GM18517 (cell line): Measurements from ENCODE around the gene PTX3.

ENCODE experiments used
- ATAC-seq: cut with Tn5 transposase; IDR thresholded peaks from one replicate; pipeline ENCODE4 v1.9.1; 2021; ENCODE audit warnings: mild to moderate bottlenecking, moderate library complexity; ENCODE audit not compliant: unreplicated experiment

Gene PTX3

DNA sequence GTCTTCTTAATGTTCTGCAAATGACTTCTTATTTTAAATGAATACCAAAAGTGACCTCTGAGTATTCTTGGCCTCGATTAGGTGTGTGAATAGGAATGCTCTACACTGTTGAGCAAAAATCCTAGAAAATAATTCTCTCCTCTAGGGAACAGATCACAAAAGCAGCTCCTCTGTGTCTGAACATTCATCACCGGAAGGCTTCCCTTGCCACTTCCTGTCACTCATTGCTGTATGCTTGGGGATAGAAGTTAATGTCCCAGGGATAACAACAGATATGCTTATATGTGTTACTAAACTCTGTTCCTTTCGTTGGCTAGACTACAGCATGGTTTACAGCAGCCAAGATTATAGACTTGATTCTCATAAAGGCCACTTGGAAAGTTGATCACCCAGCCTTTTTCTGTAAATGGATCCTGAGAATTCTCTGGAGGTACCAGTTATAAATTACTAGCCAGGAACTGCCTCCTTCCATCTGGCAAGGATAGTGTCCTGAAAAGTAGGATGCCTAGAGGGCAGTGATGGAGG lies 16.0 kb upstream of the PTX3 start:
- no peak for ATAC-seq

DNA sequence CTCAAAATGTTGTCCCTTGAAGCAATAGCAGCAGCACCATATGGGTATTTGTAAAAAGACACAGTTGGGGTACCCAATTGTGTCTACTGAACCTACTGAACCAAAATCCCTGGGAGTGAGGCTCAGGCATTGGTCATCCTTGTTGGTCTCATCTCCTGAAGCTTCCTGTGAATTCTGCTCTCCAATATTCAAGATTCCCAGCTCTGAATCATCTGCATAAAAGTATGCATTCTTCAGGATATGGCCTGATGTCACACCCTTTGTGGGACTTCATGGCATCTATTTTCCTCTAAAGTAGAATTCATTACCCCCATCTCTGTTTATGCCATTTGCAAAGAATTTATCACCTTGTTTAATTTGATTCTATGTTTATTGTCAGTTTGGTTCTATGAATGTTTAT lies 13.3 kb upstream of the PTX3 start:
- no peak for ATAC-seq

DNA sequence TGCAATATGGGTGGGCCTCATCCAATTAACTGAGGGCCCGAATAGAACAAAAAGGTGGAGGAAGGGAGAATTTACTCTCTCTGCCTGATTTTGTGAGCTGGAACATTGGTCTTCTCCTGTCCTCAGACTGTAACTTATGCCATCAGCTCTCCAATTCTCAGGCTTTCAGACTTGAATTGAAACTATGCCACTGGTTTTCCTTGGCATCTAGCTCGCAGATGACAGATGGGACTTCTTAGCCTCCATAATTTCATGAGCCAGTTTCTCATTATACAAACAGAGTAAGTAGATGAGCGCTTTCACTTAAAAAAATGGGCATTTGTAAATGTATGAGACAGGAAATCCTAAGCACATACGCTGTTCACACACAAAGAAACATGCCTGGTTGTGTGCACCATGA lies 8.7 kb upstream of the PTX3 start:
- no peak for ATAC-seq

DNA sequence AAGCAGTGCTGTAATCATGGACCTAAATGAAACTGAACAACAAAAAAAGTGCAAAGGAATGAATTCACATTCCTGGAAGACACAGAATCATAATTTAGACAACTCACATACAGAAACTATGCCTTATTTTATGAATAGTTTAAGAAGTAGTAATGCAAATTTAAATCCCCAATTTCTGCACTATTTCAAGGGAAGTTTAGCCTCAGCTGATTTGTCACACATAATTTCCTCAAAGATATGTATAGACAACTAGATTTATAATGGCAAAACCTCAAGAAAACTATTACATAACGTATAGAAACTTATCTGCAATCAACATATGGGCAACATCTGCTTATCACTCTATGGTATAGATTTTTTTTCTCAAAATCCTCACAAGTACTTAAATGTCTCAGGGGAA lies 7.8 kb upstream of the PTX3 start:
- no peak for ATAC-seq

DNA sequence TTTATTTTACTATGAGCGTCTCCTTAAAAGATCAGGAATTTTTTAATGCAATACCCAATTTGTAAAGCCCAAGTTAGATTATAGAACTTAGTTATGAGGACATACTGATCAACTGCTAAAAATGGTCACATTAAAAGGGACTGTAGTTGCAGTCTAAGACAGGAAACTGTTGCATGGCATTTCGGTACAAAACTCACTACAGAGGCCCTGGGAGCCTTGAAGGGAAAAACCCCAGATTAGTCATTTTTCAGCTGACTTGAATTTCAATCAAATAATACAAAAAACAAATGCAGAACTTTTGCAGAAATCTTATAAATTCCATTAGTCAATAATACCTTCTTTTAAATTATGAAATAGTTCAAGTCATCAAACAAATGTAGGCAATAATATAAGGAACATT lies 6.9 kb upstream of the PTX3 start:
- ATAC-seq, result no peak

DNA sequence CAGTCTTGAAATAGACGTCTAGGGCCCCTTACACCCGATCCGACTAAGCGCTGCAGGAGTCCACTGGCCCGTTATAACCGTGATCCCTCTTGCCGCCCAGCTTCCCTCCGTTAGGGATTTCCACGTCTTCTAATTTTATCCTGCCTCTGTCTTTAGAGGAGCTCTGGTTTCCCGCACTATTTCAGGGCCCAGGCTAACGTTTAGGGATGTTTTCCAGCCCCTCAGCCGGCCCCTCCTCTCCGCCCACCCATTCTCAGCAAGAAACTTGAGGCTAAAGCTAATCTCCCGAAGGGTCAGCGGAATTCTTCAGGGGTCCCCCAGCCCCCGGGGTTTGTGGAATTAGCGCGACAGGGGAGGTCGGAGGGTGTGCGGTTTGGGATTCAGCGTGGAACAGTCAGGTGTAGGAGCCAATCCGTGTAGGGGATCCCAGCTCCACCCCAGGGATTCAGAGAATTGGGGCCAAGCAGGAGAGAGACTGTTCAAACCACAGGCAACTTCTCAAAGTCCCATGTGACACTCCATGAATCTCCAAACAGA lies 1.6 kb downstream of the PTX3 start:
- ATAC-seq, result no peak

DNA sequence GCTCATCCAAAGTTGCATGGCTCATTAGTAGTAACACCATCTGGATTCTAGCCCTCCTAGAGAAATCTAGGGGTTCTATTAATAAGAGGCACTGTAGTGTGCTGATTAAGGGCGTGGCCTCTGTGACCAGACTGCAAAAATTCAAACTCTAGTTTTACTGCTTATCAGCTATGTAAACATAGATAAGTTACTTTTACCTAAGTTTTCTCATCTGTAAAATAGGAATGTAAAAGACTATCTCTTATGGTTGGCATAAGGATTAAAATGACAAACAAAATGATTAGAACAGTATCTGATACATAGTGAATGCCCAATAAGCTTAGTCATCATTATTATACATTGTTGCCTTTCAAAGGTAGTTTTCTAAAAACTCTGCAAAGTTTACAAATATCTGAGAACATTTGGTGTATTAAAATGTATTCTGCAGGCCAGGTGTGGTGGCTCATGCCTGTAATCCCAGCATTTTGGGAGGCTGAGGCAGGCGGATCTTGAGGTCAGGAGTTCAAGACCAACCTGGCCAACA lies 4.5 kb downstream of the PTX3 start:
- ATAC-seq, result no peak

DNA sequence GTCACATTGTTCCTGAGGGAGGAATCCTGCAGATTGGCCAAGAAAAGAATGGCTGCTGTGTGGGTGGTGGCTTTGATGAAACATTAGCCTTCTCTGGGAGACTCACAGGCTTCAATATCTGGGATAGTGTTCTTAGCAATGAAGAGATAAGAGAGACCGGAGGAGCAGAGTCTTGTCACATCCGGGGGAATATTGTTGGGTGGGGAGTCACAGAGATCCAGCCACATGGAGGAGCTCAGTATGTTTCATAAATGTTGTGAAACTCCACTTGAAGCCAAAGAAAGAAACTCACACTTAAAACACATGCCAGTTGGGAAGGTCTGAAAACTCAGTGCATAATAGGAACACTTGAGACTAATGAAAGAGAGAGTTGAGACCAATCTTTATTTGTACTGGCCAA lies 6.1 kb downstream of the PTX3 start:
- ATAC-seq, result no peak

DNA sequence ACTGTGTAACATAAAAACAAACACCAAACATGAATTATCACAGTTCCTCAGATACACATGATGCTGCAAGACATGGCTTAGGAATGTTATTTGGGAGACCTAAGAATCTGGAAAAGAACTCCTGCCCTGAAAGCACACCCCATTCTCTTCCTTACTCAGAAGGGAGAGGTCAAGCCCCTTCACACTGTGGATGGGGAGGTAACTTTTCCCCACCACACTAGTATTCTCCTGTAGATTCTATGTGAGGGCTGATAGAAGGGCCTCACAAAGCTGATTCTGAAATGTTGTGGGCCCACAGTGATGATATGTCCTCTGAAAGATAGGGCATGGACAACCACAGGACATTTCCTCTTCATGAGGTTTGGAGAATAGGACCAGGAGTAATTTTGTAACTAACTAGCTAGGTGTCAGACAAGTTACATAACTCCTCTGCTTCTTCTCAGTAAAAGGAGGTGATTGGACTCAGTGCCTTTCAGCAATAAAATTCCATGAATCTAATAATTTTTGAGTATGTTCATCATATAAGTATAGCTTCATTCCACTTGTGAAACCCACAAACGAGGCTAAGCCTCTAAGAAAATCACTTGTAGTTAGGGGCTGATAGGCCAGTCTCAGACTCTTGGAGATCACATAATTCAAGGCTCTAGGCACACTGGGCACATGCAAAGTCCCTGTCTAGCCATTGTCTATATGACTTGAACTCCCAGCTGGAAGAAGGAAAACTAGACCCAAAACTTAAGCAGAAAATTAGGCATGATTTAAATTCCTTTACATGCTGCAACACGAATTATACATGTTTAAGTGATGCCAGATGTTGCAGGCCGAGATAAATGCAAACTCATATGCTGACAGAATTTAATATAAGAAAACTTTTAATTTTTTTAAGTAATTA lies 7.5 kb downstream of the PTX3 start:
- ATAC-seq, result no peak

DNA sequence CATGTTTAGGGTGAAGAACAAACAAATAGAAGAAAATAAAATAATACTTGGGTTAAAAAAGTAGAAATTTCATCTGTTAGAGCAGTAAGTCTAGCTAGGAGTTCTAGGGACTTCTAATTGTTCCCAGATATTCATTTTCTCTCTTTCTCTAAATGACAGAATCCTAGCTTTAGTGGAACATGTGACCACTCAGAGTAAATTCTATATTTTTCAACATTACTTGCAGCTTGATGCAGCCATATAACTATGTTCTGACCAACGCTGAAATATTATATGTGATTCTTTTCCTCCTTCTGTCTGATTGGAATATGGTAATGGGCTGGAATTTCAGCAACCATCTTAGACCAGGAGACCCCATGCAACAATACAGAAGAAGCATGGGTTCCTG lies 8.1 kb downstream of the PTX3 start:
- ATAC-seq, result no peak

DNA sequence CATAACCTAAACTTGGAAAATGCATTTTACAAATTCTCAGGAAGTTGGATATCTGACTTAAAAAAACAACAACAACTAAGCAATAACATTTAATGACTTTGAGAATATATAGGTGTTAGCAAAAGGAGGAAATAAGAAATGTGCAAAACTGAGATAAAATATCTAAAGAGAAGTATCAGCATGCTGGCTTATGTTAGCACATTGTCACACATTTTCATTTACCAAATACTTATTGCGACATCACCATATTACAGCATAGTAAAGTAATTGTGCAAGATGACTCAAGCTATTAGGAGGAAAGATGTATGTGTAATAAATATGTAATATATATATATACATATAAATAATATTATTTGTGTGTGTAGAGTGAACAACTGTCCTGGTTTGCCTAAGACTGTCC lies 9.2 kb downstream of the PTX3 start:
- ATAC-seq, result no peak

DNA sequence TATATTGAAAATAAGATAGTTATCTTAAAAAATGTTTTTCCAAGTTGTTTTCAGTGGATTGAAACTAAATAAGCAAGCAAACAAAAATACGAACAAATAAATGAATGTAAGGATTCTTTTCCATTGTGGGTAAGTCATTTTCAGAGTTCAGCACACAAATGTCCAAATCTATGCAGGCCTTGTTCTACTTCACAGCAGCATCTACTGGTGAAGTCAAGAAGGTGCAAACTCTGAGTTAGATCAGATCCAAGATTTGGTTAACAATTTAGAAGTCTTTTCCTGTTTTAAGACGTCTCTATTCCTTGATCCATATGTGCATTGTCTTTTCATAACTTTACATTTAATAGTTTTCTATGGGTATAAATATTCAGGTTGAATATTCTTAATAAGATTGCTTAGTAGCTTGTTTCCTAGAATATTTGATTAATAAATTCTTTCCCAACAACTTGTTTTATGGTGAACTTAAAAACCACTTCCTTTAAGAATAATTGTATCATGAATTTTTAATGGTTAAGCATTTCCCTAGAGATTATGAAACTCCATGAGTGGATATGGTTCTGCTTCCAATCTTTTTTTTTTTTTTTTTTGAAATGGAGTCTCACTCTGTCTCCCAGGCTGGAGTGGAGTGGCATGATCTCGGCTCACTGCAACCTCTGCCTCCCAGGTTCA lies 10.5 kb downstream of the PTX3 start:
- no peak for ATAC-seq

DNA sequence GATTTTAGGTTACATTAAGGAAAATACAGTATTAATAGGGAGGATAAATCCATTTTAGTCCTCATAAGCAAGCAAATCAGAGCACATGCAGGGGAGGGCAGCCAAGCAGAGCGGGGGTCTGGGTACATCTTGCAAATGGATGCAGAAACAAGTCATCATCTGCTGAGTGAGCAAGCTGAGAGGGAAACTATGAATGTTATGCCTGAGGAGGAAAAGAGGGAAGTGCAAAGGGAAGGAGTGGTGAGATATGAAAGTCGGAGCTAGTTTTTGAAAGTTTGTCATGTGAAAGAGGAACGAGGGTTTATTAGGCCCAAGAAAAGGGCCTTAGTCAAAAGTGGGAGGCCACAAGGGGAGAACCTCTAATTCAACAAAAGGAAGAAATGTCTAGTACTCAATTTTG lies 15.4 kb downstream of the PTX3 start:
- ATAC-seq, result no peak

DNA sequence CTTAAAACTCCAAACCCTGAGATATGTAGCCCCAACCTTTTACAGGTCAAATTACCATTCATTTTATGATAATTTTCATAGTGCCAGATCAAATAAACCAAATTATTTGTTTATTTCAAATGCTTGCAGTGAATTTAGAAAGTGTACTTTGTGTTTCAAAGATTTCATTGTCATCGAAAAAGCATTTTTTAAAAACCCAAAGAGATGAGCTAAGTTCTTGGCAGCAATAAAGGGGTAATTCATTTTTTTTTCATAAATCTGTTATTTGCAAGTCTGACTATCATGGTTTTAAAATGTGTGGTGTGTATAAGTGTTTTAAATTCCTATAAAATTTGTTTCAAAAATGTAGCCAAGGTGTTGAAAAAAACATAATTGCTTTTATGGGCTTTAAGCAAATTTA lies 17.2 kb downstream of the PTX3 start:
- ATAC-seq, result no peak

DNA sequence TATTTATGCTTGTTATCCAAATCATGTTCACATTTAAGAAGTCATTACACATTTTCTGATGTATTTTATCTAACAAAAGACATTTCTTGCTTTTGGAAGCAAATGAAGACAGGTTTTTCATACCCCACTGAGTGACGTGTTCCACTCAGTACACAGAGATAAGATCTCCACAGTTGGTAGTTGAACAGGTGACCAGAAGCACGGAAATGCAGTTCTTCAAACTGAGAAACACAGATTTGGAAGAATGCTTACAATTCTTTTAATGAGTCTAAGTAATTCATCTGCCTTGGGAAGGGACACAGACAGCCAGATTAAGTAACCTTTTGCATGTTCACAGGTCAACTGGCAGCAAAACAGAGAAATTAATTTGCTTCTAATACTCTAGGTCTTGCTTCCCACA lies 23.1 kb downstream of the PTX3 start:
- no peak for ATAC-seq

DNA sequence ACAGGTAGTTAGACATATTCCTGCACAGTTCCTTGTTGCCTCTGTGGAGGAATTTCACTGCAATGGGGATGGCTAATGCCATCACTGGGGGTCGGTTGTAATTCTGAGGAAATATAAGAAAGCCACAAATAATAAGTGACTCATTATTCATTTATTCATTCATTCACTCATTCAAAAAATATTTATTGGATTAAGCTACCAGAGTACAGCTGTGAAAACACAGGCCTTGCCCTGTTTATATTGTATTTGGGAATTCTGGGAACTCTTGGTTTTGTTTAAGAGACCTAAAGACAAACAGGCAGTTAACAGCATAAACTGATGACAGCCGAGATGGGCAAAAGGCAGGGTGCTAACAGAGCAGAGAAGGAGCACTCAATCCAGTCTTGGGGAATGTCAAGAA lies 23.6 kb downstream of the PTX3 start:
- no peak for ATAC-seq

DNA sequence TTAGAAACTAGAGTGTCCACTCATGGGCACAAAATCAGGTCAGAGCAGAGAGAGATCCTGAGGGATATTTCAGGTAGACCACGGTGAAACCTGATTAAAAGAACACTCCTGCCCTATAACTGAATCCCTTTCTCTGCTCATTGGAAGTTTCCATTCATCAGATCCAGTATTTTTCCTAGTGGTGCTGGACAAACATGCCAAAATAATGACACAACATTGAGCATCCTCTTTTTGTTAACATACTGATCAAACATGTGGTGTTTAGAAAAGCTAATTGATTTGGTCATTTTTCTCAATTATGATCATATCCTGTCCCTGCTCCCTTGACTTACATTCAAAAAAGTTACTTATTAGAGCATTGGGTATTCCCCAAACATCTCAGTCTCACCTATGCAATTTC lies 27.2 kb downstream of the PTX3 start:
- no peak for ATAC-seq

DNA sequence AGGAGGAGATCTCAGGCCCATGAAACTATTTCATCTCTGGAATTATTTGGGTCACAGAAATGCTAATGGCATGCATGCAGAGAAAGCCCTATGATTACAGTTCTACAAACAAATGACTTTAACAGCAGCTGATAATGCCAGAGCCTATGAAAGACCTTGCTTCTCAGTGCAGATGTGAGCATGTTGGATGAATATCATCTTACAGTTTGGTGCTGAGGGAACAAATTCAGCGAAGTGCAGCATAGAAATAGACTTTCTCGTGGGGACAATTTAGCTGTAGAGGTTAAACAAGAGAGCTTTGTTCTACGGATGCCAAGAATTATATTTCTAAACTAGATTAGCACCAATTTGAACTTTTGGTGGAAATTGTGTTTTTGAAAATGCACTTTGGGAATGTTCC lies 27.7 kb downstream of the PTX3 start:
- ATAC-seq, result no peak

DNA sequence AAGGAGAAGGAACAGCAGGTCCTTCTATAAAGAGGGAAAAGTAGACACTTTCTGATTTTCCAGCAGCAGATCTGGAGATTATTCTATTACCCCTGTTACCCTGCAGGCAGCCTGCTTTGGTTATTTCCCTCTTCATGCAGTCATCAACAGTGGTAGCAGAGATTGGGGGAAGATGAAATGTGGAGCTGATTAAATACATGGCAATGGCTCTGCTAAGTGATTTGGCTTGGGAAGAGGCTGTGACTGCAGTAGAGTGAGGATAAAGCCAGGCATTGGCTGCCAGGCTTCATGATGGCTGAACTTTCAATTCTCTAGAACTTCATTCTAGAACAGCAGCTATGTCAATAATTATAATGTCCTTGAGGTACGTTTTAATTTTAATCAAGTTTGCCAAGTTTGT lies 29.1 kb downstream of the PTX3 start:
- no peak for ATAC-seq

DNA sequence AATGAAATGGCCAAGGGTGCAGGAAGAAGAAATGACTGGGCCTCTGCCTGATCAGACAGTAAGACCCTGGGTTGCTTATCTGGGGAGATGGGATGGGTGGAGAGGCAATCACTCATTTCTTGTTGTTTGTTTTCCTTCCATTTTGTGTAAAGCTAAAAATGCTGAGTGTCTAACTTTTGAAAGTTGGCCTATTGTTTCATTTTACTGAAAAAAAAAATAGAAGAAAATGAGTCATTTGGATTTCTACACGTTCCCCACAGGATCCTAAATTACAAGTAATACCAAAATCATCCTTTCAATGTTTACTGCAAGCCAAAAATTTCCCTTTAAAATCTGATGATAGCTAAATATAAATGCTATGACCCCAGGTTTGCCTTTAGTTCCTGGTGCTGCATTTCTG lies 30.6 kb downstream of the PTX3 start:
- no peak for ATAC-seq

DNA sequence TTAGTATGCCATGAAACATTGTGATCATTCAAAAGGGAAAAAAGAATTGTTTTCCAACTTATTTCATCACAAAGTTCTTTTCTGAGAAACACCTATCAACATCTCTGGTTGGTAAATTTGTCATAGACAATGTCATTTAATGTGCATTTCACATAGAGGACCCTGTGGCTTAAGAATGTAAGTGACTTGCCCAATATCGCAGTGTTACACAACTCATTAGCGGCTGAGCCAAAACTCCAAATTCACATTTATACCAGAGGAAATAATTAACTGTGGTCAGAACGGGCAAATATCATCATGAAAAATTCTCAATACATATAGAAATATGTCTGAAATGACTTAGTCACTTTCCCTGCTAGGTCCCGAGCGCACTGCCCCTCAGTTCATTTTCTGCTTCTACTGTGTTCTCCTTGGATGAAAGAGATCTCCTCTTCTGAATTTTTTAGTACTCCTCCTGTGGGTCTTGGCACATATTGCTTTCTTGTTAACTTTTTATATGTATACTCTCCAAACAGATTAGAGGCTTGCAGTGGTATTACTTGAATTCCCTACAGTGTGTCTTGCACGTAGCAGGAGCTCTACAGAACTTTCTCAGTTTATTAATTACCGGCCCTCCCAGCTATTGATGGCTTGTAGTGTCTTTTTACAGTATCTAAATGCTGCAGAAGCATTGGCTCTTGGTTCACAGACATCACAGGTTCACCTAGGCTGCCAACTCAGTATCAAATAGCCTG lies 33.1 kb downstream of the PTX3 start:
- no peak for ATAC-seq
